Activated naive CD4-positive, alpha-beta T cell treated with anti-CD3 and anti-CD28 coated beads, Interleukin-2, amount 50 U/mL, for 72 hours (primary cell): ENCODE data around the gene NTM. TPM values are rescaled to one million over a fixed set of nuclear protein-coding genes. Genes with fewer than 3 reads are reported as not detected.

ENCODE experiments used
- ATAC-seq, 2 donors: fragments of 150-1000 bp; cut with Tn5 transposase; 2 replicates each; pipeline ENCODE4 v1.10.0; 2021; ENCODE audit warnings: mild to moderate bottlenecking in 2 of 2, moderate library complexity in 2 of 2
- DNase-seq, 2 donors: peaks; one replicate each; pipeline ENCODE4 v3.0.0; 2021 to 2022; ENCODE audit warnings: low spot score in 2 of 2
- H3K27ac Mint-ChIP-seq, 2 donors: one replicate each; pipeline ENCODE4 v1.8.0; 2022; ENCODE audit warnings: mild to moderate bottlenecking in 2 of 2, mixed read lengths in 2 of 2
- H3K36me3 Mint-ChIP-seq, 2 donors: one replicate each; pipeline ENCODE4 v1.8.0; 2022; ENCODE audit warnings: mixed read lengths in 2 of 2
- H3K9me3 Mint-ChIP-seq, 2 donors: one replicate each; pipeline ENCODE4 v1.8.0; 2022; ENCODE audit warnings: mixed read lengths in 2 of 2
- total RNA-seq, 2 donors: library from RNA; stranded (reverse); gene quantifications; one replicate each; pipeline ENCODE4 v1.2.3, GENCODE V29; 2022

Gene NTM
- total RNA-seq, 2 donors from 2014 or later = not detected

GRCh38 chr11:131663405-131664200 is 293.2 kb downstream of the NTM start:
- no peaks in the 10 kb centered on the region for H3K9me3 Mint-ChIP-seq
- no peak overlapping the region for H3K27ac Mint-ChIP-seq
- ATAC-seq = no peak
- no peak for DNase-seq
- H3K36me3 Mint-ChIP-seq = no peaks in the 10 kb centered on the region

DNA sequence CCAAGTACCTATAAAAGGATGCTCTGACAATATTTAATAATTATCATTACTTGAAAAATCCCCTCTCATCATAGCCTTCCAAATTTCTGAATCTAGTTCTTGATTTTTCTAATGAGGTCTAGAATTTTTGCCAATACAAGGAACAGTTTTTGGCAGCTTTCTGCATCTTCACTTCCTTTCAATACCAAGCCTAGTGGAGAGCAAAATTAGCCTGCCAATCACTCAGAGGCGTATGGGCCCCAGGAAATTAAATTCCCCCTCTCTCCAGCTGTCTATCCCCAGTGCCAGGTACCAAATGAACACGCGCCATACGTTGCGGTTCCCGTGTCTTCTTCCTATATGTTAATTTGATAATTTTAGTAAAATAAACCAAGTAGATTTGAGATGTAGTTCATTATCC is 293.9 kb downstream of the NTM start:
- no peak overlapping the region for H3K27ac Mint-ChIP-seq

GRCh38 chr11:131664816-131665215 is 294.4 kb downstream of the NTM start:
- no peak for DNase-seq
- Mint-ChIP-seq H3K36me3 (no peaks in the 10 kb centered on the region), H3K27ac (no peak overlapping the region), H3K9me3 (no peaks in the 10 kb centered on the region)
- no peak for ATAC-seq

More for the DNA sequence above, 293.9 kb downstream of the NTM start:
- ATAC-seq = no peak
- no peaks in the 10 kb centered on the region for H3K36me3 Mint-ChIP-seq
- H3K9me3 Mint-ChIP-seq = no peaks in the 10 kb centered on the region
- DNase-seq = no peak

- Mint-ChIP-seq H3K36me3 (no peaks in the 10 kb centered on the region), H3K27ac (no peak overlapping the region), H3K9me3 (no peaks in the 10 kb centered on the region)
- ATAC-seq (no peak), DNase-seq (no peak)
These were observed 295.0 kb downstream of the NTM start for GRCh38 chr11:131665344-131665968.

GRCh38 chr11:131666006-131666405 is 295.6 kb downstream of the NTM start:
- H3K9me3 Mint-ChIP-seq = no peaks in the 10 kb centered on the region
- H3K27ac Mint-ChIP-seq = no peak overlapping the region

DNA sequence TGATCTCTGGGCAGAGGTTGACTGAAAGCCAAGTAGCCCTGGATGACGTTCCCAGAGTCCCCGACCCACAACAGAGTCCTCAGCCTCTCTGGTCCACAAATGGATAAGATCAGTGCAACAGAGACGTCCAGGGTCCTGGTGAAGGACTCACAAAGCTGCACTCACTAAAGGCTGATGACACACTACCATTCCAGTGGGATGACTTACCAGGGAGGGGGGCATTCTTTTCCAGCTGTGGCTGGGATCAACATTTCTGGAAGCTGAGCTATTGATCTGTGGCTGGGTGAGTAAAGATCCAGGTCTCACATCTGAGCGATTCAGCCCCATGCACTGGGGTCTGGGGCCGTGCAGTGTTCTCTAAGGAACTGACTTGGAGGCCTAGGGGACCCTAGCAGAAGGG is 296.2 kb downstream of the NTM start:
- Mint-ChIP-seq H3K27ac (no peak overlapping the region), H3K36me3 (no peaks in the 10 kb centered on the region), H3K9me3 (no peaks in the 10 kb centered on the region)
- ATAC-seq = no peak
- no peak for DNase-seq

More at GRCh38 chr11:131666006-131666405, 295.6 kb downstream of the NTM start:
- H3K36me3 Mint-ChIP-seq = no peaks in the 10 kb centered on the region
- ATAC-seq = no peak
- DNase-seq = no peak

DNA sequence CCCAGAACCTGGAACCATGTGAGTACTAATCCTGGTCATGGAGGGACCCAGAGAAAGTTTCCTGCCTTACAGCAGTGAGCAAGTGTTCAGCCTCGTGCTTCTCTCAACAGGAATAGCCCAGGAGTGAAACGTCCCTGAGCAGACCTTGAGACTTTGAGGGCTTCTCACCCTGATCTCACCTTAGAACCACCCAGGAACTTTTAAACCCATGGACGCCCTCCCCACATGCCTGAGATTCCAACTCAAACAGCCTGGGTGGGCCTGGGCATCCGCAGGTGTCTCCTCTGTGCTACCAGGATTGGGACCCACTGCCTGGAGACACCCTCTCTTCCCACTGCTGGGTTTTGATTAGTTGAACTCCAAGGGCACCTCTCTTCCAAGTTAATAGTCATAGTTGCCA is 297.2 kb downstream of the NTM start:
- no peak for DNase-seq
- H3K27ac Mint-ChIP-seq = no peak overlapping the region
- H3K9me3 Mint-ChIP-seq = no peaks in the 10 kb centered on the region
- H3K36me3 Mint-ChIP-seq = no peaks in the 10 kb centered on the region
- ATAC-seq = no peak

DNA sequence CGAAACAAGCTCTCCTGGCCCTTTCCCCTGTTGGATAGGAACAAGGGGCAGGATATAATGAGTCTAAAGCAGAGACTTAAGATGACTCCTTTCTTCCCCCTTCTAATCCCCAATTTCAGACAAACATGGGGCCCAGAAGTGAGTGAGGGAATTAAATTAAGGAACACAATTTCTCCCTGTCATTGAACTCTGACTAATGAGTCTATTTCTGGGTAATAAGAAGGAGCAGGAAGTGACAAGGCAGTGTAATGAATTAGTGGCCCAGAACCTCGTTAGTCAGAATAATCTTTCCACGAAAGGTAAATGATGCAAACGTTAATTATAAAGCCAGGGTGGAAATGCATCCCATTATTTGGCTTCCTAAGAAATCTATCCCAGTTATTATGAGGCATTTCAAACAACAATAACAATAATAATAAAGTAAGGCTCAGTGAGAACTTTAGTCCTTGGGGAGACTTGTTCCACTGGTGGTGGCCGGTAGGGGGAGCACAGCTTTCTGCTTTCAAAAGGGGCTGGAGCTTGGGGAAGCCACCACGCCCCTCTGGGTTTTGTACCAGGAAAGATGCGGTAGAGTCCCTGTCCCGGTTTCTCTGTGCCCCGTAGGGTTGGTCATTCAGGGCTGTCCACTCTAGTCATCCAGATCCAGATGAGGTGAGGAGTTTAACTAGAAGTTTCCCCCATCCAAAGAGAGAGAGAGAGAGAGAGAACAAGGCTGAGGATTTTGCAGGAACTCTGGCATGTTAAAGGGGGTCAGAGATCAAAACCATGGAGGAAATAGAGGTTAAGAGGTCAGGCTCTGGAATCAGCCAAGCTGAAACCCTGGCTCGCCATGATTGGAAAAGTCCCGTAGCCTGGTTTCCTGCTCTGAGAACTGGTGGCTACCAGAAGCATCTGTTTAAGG is 298.3 kb downstream of the NTM start:
- peak in 1 of 2 donors; percentile 57 for DNase-seq
- peak overlapping the region in 1 of 2 donors; percentile 41 for H3K27ac Mint-ChIP-seq
- ATAC-seq = peak in 1 of 2 donors; percentile 76
- H3K36me3 Mint-ChIP-seq = no peaks in the 10 kb centered on the region
- no peaks in the 10 kb centered on the region for H3K9me3 Mint-ChIP-seq

GRCh38 chr11:131669401-131669780 is 299.0 kb downstream of the NTM start:
- no peak overlapping the region for H3K27ac Mint-ChIP-seq
- DNase-seq = no peak
- no peaks in the 10 kb centered on the region for H3K9me3 Mint-ChIP-seq
- ATAC-seq = no peak
- H3K36me3 Mint-ChIP-seq = no peaks in the 10 kb centered on the region

DNA sequence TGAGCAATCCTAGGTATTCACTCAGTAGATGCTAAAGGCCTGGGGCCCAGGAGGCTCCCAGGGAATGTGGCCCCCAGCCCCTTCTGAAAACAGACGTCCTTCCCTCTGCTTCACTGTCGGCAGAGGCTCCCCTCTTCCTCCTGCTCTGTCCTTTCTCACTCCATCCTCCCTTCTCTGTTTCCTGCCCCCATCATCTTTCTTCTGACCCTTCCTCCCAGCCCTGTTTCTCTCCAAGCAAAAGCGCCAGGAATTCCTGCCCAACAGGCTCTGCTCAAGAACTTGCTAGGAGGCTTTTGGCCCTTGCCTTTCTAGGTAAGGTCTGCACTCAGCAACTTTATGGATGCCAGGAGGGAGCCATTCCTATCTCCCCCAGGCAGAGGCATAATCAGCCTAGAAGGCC is 300.5 kb downstream of the NTM start:
- H3K9me3 Mint-ChIP-seq = no peaks in the 10 kb centered on the region
- no peak for ATAC-seq
- no peak for DNase-seq

DNA sequence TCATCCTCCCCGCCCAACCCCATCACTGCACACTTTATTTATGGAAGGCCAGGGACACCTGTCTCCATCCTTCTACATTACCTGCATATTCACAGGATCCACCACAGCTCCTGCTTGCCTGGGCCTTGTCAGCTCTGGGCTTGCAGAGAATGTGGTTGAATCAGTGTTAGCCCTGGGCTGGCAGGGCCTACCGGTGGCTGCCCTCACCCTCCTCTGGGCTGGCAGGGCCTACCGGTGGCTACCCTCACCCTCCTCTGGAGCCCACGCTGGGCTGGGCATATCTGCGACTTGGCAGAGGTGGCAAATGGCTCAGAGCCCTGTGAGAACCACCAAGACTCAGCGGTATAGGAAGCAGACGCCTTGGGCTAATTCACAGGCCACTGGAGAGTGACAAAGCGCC is 300.9 kb downstream of the NTM start:
- H3K36me3 Mint-ChIP-seq = no peaks in the 10 kb centered on the region
- no peaks in the 10 kb centered on the region for H3K9me3 Mint-ChIP-seq
- no peak for DNase-seq
- ATAC-seq = no peak
- no peak overlapping the region for H3K27ac Mint-ChIP-seq

More for the DNA sequence above, 300.5 kb downstream of the NTM start:
- H3K36me3 Mint-ChIP-seq = no peaks in the 10 kb centered on the region
- no peak overlapping the region for H3K27ac Mint-ChIP-seq

GRCh38 chr11:131671734-131672133 is 301.3 kb downstream of the NTM start:
- no peaks in the 10 kb centered on the region for H3K9me3 Mint-ChIP-seq
- no peak overlapping the region for H3K27ac Mint-ChIP-seq
- no peaks in the 10 kb centered on the region for H3K36me3 Mint-ChIP-seq
- ATAC-seq (no peak), DNase-seq (no peak)

DNA sequence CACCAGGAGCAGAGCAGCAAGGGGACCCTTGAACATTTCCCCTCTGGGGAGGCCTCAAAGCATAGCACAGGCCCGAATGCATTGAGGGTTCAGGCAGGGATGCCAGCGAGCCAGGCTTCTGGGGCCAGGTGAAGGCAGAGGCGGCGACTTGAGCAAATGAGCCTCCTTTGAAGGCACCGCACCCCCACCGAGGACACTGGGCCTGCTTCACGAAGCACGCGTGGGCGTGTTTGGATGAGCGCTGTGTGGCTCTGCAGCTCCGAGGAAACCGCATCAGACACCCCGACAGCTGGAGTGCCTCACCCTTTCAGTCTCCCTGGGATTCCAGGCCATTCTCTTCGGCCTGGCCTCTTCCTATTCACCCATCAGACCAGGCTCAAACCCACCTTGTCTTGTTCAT is 301.8 kb downstream of the NTM start:
- no peaks in the 10 kb centered on the region for H3K36me3 Mint-ChIP-seq
- no peaks in the 10 kb centered on the region for H3K9me3 Mint-ChIP-seq
- ATAC-seq (no peak), DNase-seq (no peak)
- no peak overlapping the region for H3K27ac Mint-ChIP-seq

- H3K9me3 Mint-ChIP-seq = no peaks in the 10 kb centered on the region
- no peak overlapping the region for H3K27ac Mint-ChIP-seq
- peak in 1 of 2 donors; percentile 68 for DNase-seq
- H3K36me3 Mint-ChIP-seq = no peaks in the 10 kb centered on the region
- ATAC-seq = peak; percentile 53 to 89
These were observed 303.8 kb downstream of the NTM start for GRCh38 chr11:131674051-131674755.

DNA sequence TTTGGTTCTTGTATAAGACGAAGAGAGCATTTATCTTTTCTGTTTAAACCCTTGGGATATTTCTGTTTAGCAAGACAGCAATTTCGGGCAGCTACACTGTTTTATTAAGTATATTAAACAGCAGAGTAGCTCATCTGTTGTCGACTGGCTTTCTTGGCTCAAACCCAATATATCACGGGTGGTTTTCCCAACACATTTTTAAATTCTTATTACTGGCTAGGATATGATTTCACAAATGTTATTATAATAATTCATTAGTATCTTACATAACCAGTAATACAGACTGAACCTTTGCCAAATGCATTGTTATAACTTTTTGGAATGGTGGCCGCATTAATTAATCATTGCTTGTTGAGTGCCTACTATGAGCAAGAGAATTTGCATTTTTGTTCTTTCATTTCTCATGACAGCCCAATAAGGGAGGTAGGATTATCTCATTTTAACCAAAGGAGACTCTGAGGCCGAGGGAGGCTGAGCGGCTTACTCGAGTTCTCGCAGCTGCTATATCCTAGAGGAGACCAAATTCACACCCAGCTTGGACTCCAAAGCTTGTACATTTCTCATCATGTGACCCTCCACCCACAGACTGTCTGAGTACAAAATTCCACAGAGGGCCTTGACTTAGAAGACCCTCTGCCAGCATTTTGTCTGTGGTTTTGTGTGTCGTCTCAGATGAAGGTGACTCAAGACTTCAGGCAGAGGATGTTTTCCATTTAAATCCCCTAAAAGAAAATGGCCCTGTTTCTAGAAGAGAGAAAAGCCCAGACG is 304.9 kb downstream of the NTM start:
- DNase-seq (no peak), ATAC-seq (no peak)
- Mint-ChIP-seq H3K36me3 (no peaks in the 10 kb centered on the region), H3K9me3 (no peaks in the 10 kb centered on the region), H3K27ac (no peak overlapping the region)
